Lower lobe of right lung (tissue), 2 donors: ENCODE results near the gene CACNA1E. TPM values are rescaled to one million over a fixed set of nuclear protein-coding genes. Genes with fewer than 3 reads are reported as not detected.

Experiments used
- ATAC-seq, 2 donors: fragments of 200-7000 bp; cut with Tn5 transposase; one replicate each; pipeline ENCODE4 v1.9.1; 2020 to 2022; ENCODE audit warnings: mild to moderate bottlenecking in 2 of 2, moderate library complexity in 2 of 2
- DNase-seq: peaks from one replicate; pipeline ENCODE4 v3.0.0-alpha.2; 2020
- H3K27ac ChIP-seq: fragments of 200-600 bp; one replicate; pipeline ENCODE4 v1.8.0; 2022
- H3K27me3 ChIP-seq: fragments of 200-600 bp; one replicate; pipeline ENCODE4 v1.8.0; 2022; ENCODE audit warnings: low read depth
- H3K36me3 ChIP-seq: fragments of 200-600 bp; one replicate; pipeline ENCODE4 v1.8.0; 2022; ENCODE audit warnings: mild to moderate bottlenecking
- H3K4me1 ChIP-seq: fragments of 200-600 bp; one replicate; pipeline ENCODE4 v1.8.0; 2022
- H3K4me3 ChIP-seq: fragments of 200-600 bp; one replicate; pipeline ENCODE4 v1.8.0; 2022; ENCODE audit warnings: mild to moderate bottlenecking
- H3K9me3 ChIP-seq: fragments of 200-600 bp; one replicate; pipeline ENCODE4 v1.8.0; 2022
- intact Hi-C: fragments of 100-400 bp; cut with DNase I; formaldehyde crosslinking; loops from one replicate; pipeline ENCODE4 v1.11.0; 2022
- total RNA-seq: library from RNA; stranded (reverse); fragmentation: NEBNext Ultra II Directional; extraction: Animal tissue kit (Norgen Biotek cat#: 25700); gene quantifications from one replicate; pipeline ENCODE4 v1.2.1, GENCODE V29; 2021
- TF ChIP-seq, protein P1 (sequence below): fragments of 200-600 bp; IDR thresholded peaks from one replicate; pipeline ENCODE4 v1.8.0; 2022; ENCODE audit warnings: antibody characterized with exemption, mild to moderate bottlenecking
- donor health status: DM: no; HTN: yes; CAD: no; lungs with severe emphysema.

CACNA1E gene
- total RNA-seq, 1 donor from 2014 or later = 0.27 TPM

DNA sequence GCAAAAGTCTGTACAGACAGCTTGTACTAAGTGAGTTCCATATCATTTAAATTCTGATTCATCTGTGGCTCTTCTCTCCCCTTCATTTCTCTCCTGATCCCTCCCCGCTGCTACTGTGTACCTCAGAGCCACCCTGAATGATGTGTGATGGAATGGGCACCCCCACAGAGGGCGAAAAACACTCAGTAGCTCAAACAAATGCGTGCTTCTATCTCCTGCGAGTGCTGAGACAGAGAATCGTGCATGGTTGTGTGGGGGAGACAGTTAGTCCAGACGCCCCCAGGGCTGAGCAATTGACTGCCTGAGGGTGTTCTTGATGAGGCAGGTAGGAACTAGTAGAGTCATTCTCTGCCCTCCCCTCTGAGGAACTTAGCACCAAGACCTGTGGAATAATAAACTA lies 308.4 kb downstream of the CACNA1E start:
- H3K4me3 ChIP-seq = no peak overlapping the region
- H3K27ac ChIP-seq = no peak overlapping the region
- H3K9me3 ChIP-seq = no peaks in the 10 kb centered on the region
- TF ChIP-seq, protein P1, sequence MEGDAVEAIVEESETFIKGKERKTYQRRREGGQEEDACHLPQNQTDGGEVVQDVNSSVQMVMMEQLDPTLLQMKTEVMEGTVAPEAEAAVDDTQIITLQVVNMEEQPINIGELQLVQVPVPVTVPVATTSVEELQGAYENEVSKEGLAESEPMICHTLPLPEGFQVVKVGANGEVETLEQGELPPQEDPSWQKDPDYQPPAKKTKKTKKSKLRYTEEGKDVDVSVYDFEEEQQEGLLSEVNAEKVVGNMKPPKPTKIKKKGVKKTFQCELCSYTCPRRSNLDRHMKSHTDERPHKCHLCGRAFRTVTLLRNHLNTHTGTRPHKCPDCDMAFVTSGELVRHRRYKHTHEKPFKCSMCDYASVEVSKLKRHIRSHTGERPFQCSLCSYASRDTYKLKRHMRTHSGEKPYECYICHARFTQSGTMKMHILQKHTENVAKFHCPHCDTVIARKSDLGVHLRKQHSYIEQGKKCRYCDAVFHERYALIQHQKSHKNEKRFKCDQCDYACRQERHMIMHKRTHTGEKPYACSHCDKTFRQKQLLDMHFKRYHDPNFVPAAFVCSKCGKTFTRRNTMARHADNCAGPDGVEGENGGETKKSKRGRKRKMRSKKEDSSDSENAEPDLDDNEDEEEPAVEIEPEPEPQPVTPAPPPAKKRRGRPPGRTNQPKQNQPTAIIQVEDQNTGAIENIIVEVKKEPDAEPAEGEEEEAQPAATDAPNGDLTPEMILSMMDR = no peak
- no peak for DNase-seq
- no peak for ATAC-seq
- no peaks in the 10 kb centered on the region for H3K36me3 ChIP-seq
- intact Hi-C loops = no loop called here
- no peaks in the 10 kb centered on the region for H3K27me3 ChIP-seq
- no peaks in the 10 kb centered on the region for H3K4me1 ChIP-seq

DNA sequence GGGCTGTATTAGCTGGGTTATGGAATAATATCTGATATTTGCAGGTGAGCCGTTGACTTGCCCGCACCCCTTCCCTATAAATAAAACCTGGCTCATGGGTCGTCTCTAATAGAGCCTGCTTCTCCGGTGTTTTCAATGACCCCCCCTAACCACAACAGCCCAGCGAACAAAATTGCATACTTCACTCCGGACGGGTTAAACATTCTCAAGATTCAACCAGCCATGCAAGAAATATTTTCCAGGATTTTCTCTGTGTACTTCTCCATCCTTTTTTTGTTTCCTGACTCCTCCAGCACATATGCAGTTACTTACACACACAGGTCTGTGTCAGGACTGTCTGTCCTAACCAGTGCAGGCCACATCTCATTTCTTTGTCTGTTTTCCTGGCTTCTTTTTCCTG lies 310.5 kb downstream of the CACNA1E start:
- no peaks in the 10 kb centered on the region for H3K36me3 ChIP-seq
- no peaks in the 10 kb centered on the region for H3K27me3 ChIP-seq
- TF ChIP-seq, protein P1 = no peak
- no peaks in the 10 kb centered on the region for H3K9me3 ChIP-seq
- no peak for DNase-seq
- no peak overlapping the region for H3K4me3 ChIP-seq
- H3K27ac ChIP-seq = no peak overlapping the region
- ATAC-seq = no peak
- H3K4me1 ChIP-seq = no peaks in the 10 kb centered on the region
- intact Hi-C loops = no loop called here

DNA sequence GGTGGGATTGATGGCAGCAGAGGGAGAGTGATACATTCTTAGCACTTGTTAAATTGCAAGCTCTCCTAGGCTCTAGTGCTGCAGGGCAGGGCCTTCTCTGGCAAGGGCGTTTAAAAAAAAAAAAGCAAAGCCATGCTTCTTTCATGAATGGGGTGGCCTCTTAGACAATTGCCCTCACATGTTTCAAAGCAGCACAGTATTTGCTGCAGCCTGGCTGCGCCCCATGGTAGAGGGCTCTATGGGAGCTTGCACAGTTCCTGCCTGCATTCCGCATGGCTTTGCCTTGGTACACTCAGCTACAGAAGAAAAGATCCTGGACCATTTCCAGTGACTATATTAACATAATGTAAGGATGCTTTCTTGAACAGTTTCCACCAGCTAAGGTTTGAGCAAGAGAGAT lies 311.0 kb downstream of the CACNA1E start:
- intact Hi-C loops = no loop called here

DNA sequence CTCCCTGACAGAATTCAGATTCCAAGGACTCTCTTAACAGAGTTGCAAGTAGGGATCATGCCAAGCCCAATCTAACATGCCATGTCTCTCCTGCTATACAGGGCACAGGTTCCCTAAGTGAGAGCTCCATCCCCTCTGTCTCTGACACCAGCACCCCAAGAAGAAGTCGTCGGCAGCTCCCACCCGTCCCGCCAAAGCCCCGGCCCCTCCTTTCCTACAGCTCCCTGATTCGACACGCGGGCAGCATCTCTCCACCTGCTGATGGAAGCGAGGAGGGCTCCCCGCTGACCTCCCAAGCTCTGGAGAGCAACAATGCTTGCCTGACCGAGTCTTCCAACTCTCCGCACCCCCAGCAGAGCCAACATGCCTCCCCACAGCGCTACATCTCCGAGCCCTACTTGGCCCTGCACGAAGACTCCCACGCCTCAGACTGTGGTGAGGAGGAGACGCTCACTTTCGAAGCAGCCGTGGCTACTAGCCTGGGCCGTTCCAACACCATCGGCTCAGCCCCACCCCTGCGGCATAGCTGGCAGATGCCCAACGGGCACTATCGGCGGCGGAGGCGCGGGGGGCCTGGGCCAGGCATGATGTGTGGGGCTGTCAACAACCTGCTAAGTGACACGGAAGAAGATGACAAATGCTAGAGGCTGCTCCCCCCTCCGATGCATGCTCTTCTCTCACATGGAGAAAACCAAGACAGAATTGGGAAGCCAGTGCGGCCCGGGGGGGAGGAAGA lies 315.0 kb downstream of the CACNA1E start:
- intact Hi-C loops = no loop called here
- ATAC-seq = no peak
- H3K4me3 ChIP-seq = no peak overlapping the region
- H3K9me3 ChIP-seq = no peaks in the 10 kb centered on the region
- no peaks in the 10 kb centered on the region for H3K36me3 ChIP-seq
- H3K27me3 ChIP-seq = no peaks in the 10 kb centered on the region
- H3K4me1 ChIP-seq = no peaks in the 10 kb centered on the region
- DNase-seq = no peak
- H3K27ac ChIP-seq = no peak overlapping the region
- TF ChIP-seq, protein P1 = no peak

More for the DNA sequence above, 311.0 kb downstream of the CACNA1E start:
- ATAC-seq = no peak
- Histone ChIP-seq H3K36me3 (no peaks in the 10 kb centered on the region), H3K4me1 (no peaks in the 10 kb centered on the region), H3K9me3 (no peaks in the 10 kb centered on the region), H3K27ac (no peak overlapping the region), H3K27me3 (no peaks in the 10 kb centered on the region), H3K4me3 (no peak overlapping the region)
- no peak for DNase-seq
- TF ChIP-seq, protein P1 = no peak

DNA sequence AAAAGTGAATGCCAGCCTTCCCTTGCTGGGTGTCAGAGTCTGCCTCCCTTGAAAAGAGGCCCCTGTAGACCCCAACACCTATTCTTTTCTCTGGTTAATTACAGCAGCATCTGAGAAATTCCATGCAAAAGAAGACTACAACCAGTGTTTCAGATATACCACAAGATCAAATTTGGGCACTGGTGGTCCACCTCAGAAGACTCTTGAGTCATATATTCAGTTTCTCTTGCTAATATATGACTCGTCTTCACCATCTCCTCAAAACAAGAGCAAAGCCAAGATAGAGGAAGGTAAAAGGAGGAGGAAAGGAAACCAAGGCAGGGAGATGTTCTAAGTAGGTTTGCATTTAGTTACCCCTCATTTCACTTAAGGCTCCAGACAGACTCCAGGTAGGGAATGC lies 318.3 kb downstream of the CACNA1E start:
- H3K36me3 ChIP-seq = no peaks in the 10 kb centered on the region
- H3K4me1 ChIP-seq = no peaks in the 10 kb centered on the region
- ATAC-seq = no peak
- H3K4me3 ChIP-seq = no peak overlapping the region
- H3K27ac ChIP-seq = no peak overlapping the region
- H3K9me3 ChIP-seq = no peaks in the 10 kb centered on the region
- no peaks in the 10 kb centered on the region for H3K27me3 ChIP-seq
- intact Hi-C loops = no loop called here
- no peak for DNase-seq
- TF ChIP-seq, protein P1 = no peak
